Hematopoietic multipotent progenitor cell treated with erythropoietin and hydrocortisone succinate and interleukin-3 and kit ligand, for 17 days (in vitro differentiated cells): ENCODE measurements around the gene ODF4.
A peak's percentile ranks its signal among the peaks of the same experiment; 100 is the strongest.
"Not testable (repeated sequence)": the region's sequence is repeated elsewhere in the genome, so short reads cannot be mapped to it uniquely, and the experiment has no call there.

Experiments used
- DNase-seq: peaks from one replicate; pipeline ENCODE4 v3.0.0-alpha.2; 2015; ENCODE audit warnings: low spot score

ODF4 gene

DNA sequence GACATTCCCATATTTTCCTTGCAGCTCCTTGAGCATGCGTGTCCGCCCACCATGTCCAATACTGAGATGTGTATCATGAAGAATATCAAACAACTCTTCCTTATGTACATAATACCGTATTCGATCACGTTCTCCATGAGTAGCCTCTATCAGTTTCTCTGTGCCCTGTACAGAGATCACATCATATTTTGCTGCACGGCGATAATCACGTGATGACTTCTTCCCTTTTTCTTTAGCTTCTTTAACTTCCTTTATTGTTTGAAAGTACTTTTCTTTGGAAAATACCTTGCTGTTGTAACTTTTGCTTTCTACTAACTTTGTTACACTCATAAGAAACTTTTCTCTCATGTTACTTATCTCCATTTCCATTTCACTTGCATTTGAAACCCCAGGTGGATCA, 30.3 kb downstream of the ODF4 start:
- DNase-seq: no peak

DNA sequence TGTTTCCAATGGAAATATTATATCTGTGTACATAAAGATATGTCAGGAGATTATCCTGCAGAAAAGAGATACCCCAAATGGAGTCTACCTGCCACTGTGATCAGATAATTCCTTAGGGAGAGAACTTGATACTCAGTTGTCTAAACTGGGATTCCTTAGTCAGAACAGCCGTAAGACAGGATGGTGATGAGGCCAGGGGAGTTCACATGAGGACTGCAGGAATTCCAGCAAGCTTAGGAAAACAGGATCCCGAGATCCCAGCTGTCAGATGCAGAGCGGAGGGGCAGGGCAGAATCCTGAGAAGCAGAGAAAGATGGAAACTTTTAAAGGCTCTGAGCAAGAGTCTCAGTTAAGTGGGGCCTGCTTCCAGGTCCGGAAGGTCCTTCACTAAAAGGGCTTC, 32.1 kb downstream of the ODF4 start:
- no peak for DNase-seq

GRCh38 chr17:8372422-8372821, 32.8 kb downstream of the ODF4 start:
- no peak for DNase-seq

- not testable (repeated sequence) for DNase-seq
Measured at GRCh38 chr17:8373856-8374255, 34.2 kb downstream of the ODF4 start.

DNA sequence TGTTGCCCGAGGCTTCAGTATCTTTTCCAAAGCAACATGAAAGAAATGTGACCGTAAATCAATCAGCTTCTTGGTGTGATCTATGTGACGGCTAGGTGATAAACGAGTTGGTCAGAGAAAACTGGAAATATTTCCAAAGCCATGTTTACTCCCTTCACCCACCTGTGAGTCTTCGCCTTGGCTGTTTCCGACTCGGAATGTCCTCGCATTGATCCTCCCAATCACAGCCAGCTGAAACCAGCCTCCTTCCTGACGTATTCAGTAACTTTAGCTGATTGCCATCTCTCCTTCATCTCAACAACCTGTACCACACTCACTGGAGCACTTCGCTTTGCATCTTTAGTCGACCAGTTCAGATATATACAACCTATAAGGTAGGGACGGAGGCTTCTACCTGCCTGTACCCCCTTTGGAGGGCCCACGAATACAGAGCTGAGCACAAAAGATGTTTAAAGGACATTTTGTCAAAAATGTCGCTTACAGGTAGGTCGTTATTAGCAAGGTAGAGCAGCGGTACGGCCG, 36.2 kb downstream of the ODF4 start:
- no peak for DNase-seq

- peak; percentile 84 for DNase-seq
Measured at GRCh38 chr17:8376271-8377067, 36.8 kb downstream of the ODF4 start, which contains the start of gene KRABD2. TSS of gene KRABD2 (minus strand) at chr17:8376704.

DNA sequence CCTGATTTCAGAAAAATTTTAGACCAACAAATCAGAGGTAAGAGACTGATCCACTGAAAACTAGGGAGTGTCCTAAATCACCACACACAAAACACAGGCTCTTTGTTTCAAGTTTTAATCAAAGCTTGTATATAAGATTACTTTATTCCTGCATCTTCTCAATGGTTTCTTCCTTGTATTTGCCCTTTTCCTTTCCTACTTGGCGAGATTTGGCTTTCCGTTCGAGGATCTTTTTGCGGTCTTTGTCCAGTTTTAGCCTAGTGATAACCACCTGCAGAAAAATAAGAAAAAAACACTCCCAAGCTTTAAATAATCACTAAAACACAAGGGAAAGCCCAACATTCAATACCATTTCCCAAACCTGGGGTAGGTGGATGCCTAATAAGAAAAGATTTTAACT, 37.8 kb downstream of the ODF4 start:
- DNase-seq: no peak

DNA sequence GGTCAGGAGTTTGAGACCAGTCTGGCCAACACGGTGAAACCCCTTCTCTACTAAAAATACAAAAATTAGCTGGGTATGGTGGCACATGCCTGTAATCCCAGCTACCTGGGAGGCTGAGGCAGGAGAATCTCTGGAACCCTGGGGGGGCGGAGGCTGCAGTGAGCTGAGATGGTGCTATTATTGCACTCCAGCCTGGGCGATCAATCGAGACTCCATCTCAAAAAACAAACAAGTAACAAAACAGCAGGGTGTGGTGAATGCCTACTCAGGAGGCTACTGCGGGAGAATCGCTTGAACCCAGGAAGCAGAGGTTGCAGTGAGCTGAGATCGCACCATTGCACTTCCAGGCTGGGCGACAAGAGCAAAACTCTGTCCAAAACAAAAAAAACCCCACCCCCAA, 38.5 kb downstream of the ODF4 start:
- DNase-seq: not testable (repeated sequence)

DNA sequence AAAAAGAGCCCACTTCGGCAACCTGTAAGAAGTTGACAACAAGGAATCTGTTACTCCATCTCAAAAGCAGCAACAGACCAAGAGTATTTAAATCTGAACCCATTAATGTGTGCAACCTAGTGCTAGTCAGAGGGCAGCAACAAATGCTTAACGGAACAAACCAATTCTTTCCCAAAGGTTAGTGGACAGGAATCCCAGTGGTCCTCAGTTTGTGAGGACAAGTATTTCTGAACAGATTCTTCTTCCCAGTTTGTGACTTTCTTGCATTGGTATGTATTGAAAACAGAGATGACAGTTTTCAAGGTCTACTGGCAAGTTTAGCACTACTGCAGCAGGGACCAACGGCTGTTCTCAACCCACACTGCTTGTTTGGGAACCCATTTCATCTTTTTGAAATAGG, 40.4 kb downstream of the ODF4 start:
- DNase-seq: no peak

DNA sequence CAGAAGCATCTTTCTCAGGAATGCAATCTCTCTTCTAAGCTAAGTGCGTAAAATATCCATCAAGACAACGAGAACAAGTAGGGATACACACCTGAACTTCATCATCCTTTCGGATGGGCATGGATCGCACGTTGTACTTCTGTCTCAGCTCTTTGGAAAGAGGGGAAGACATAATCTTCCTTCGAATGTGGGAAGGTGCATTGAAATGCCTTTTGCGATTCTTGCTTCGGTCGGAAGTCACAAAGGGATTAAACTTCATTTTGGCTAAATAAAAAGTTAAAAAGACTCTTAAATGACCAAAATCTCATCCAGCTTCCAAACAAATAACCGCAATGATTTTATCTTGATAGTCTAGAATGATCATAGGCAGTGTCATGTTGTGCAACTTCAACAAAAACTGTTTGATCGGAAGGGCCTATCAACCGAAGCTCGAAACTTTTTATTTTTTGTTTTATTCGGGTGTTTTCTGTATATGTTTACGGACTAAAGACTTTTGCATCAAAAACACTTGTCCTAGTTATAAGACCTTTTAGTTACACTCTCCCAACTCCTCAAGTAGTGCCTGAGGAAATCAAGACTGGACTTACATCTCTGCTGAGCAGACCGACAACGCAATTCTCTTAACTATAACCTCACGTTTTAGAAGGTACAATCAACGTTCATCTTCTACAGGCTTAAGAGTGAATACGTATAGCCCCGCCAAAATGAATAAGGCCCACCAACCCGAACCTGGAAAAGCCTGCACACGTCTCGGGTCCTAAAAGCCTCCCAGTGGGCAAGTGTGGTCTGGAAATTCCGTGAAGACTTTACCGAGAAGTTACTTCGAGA, 42.6 kb downstream of the ODF4 start:
- peak; percentile 35 for DNase-seq

GRCh38 chr17:8382880-8383142, 43.2 kb downstream of the ODF4 start:
- DNase-seq: no peak

GRCh38 chr17:8383143-8383822, 43.6 kb downstream of the ODF4 start, which contains the start of gene RPL26:
TSS of gene RPL26 (minus strand) at chr17:8383193. CDS start at chr17:8382310, 883 bp downstream.
- peak; percentile 100 for DNase-seq

GRCh38 chr17:8384801-8385378, 45.2 kb downstream of the ODF4 start:
- no peak for DNase-seq

DNA sequence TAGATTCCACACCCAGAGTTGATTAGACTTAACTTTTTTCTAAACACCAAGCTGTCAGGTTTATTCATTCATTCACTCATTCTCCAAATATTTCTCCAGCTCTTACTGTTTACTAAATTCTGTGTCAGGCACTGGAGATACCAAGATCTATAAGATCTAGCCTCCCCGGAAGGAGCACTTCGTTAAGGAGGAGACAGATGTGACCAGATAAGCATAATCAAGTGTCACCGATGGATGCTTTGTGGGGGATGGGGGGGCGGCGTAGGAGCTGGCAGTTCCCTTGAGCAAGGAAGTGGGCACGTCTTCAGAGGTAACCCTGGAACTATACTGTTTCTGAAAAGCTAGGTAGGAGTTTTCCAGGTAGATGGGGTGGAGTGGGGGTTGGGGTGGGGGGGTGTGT, 47.2 kb downstream of the ODF4 start:
- no peak for DNase-seq

DNA sequence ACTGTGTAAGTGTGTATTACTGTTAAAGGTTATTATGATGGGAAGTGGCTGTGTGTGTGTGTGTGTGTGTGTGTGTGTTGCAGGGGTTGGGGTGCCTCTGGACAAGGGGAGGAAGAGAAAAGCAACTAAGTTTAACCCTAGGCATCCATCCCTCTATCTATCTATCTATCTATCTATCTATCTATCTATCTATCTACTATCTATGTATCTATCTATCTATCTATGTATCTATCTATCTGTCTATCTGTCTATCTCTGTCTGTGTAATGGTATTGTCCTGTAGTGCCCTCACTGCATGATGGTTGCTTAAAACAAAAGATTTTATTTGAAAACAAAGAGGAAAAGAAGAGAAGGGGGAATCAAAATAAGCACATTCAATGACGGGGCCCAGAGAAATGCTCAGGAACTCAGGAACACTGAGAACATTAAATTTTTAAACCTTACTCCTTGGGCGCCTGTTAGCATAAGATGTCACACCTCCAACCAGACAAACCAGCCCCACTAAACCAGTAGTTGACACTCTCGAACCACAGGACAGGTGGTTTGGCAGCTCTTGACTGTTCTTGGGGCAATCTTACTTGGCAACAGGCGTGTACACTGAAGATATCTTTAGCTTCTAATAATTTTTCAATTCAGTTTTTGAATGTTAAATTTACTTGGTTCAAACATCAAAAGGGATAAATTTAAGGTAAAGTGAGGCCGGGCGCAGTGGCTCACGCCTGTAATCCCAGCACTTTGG, 48.4 kb downstream of the ODF4 start:
- no peak for DNase-seq

DNA sequence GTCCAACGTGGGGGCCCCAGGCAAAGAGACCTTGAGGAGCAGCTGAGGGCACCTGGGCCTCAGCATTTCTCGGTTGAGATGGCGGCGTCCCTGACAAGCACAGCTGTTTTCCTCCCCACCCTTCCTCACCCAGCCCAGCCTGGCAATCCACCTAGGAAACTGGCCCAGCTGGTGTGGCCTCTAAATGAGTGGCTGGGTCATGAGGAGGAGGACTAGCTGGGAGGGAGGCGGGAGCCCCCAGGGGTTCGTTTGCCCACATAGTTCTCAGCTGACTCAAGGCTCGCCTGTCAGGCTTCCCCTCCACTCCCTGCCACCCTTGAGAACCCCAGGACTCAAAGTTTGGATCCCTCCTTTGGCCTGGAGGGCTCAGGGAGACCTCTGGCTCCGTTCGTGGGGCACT, 52.1 kb downstream of the ODF4 start:
- no peak for DNase-seq

GRCh38 chr17:8392274-8392673, 52.6 kb downstream of the ODF4 start:
- DNase-seq: no peak

GRCh38 chr17:8392674-8393469, 53.2 kb downstream of the ODF4 start:
- no peak for DNase-seq

- DNase-seq: no peak
Measured at GRCh38 chr17:8393470-8394231, 54.0 kb downstream of the ODF4 start.

- not testable (repeated sequence) for DNase-seq
Measured at GRCh38 chr17:8394497-8394896, 54.9 kb downstream of the ODF4 start.
